ENCODE measurements around the gene AFMID. TPM values are rescaled to one million over a fixed set of nuclear protein-coding genes. Genes with fewer than 3 reads are reported as not detected.

The AFMID gene
- total and polyA plus RNA-seq, 2 donors (not counting 3 experiments of a cell fraction or from before 2014, with no cell fraction given) = 33.5 to 42.9 TPM

DNA sequence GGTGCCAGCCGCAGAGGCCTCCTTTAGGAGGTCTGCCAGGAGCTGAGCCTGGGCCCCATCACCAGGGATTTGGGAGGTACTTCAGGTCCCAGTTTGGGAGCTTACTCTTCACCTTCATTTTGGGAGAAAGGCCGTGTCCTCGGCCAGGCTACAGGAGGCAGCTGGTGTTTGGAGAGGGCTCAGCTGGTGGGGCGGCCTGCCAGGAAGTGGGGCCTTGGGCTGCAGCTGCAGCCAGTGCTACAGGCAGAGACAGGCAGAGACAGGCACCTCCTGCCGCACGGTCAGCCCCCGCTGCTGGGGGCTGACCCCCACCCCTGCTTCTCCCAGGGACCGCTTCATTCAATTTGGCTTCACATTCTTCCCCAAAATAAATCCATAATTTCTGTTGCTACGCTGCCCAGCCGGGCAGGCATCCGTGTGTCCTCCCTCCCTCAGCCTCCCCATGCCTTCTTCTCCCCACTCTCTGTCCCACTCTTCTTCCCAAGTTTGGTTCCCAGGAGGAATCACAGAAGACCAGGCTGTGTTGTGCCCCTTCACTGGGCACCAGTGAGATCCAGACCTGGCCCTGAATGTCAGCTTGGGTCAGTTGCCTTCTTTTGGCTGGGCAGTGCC lies 50.3 kb downstream of the AFMID start:
- Histone ChIP-seq H3K27me3 (ENCODE audit: control insufficient read depth in 2 of 2, insufficient read depth in 2 of 2, low read length in 2 of 2) (peaks cover under 1 to 4% of the 10 kb centered on the region in 2 experiments), H3K4me3 (replicated peaks in 1 of 3; ENCODE audit: insufficient read depth in 1 of 3, low read depth in 1 of 3, low read length in 3 of 3) (no peak overlapping the region), H3K4me2 (ENCODE audit: insufficient read depth, low read length) (no peak overlapping the region), H3K79me2 (ENCODE audit: control insufficient read depth, insufficient read depth, low read length) (no peaks in the 10 kb centered on the region), H3K36me3 (ENCODE audit: control insufficient read depth in 2 of 2, extremely low read depth in 1 of 2, insufficient read depth in 2 of 2, low read length in 2 of 2) (no peaks in the 10 kb centered on the region), H2AFZ (ENCODE audit: low read depth, low read length) (no peak overlapping the region), H4K20me1 (replicated peaks; ENCODE audit: control insufficient read depth, extremely low read depth, insufficient read depth, low read length) (no peaks in the 10 kb centered on the region), H3K9ac (replicated peaks; ENCODE audit: extremely low read depth, insufficient read depth, low read length) (no peak overlapping the region), H3K9me1 (replicated peaks; ENCODE audit: control insufficient read depth, extremely low read depth, insufficient read depth, low read length) (no peaks in the 10 kb centered on the region), H3K4me1 (ENCODE audit: control insufficient read depth, extremely low read depth, insufficient read depth, low read length) (peaks cover 3% of the 10 kb centered on the region), H3K27ac (ENCODE audit: insufficient read depth, low read depth, low read length) (no peak overlapping the region), H3K9me3 (replicated peaks; ENCODE audit: control insufficient read depth, insufficient read depth, low read length) (no peaks in the 10 kb centered on the region)
- TF ChIP-seq MYC (IDR thresholded peaks at IDR 0.05; ENCODE audit: low read depth, low read length) = no peak
- no peak for TF ChIP-seq CTCF (IDR thresholded peaks at IDR 0.05; ENCODE audit: extremely low read depth in 1 of 2, insufficient read depth in 1 of 2, low read depth in 1 of 2, low read length in 2 of 2)
- TF ChIP-seq GATA2 (IDR thresholded peaks at IDR 0.05; ENCODE audit: insufficient read depth, insufficient read length, low read depth, low read length) = no peak
- no peak for TF ChIP-seq JUN (IDR thresholded peaks at IDR 0.05; ENCODE audit: borderline replicate concordance, insufficient read depth, insufficient read length, low read depth)
- TF ChIP-seq EZH2 (IDR thresholded peaks at IDR 0.05; ENCODE audit: borderline replicate concordance, low read depth, low read length, severe bottlenecking) = no peak
- TF ChIP-seq, protein P1, sequence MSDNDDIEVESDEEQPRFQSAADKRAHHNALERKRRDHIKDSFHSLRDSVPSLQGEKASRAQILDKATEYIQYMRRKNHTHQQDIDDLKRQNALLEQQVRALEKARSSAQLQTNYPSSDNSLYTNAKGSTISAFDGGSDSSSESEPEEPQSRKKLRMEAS (IDR thresholded peaks at IDR 0.05; ENCODE audit: insufficient read depth, insufficient read length) = no peak
- TF ChIP-seq POLR2AphosphoS5 (IDR thresholded peaks at IDR 0.05; ENCODE audit: insufficient read depth, low read depth, low read length) = no peak
- no peak for TF ChIP-seq POLR2A (IDR thresholded peaks at IDR 0.05; ENCODE audit: low read depth, low read length)
- CTCF ChIA-PET = interaction anchor here (1.1 to 1.9 kb wide), 3 partner anchors 12 to 63 kb away, joined by 4 to 10 read pairs (median 5); no protein-coding TSS in a partner anchor
- FAIRE-seq (no peak), DNase-seq (ENCODE audit: low read depth, low spot score) (no peak)
- POLR2A ChIA-PET = no interaction called here
- dilution Hi-C loops (cut with MboI; ENCODE audit: extremely low pct_ligation_motif_present, low sequenced_read_pairs) = no loop called here
- BruUV-seq (replicated peaks) = no TSS peak
- intact Hi-C loops (cut with micrococcal nuclease) = no loop called here
